GM21423 (cell line): Measurements from ENCODE around the gene MBNL3.

Source experiments
- ATAC-seq: cut with Tn5 transposase; IDR thresholded peaks from one replicate; pipeline ENCODE4 v1.9.1; 2021; ENCODE audit warnings: mild to moderate bottlenecking, moderate library complexity; ENCODE audit not compliant: unreplicated experiment

MBNL3 gene

GRCh38 chrX:132425744-132426318 lies 63.0 kb downstream of the MBNL3 start:
- no peak for ATAC-seq

GRCh38 chrX:132423323-132423722 lies 65.5 kb downstream of the MBNL3 start:
- ATAC-seq, result no peak

- no peak for ATAC-seq
Observed at GRCh38 chrX:132415012-132415411, 73.8 kb downstream of the MBNL3 start.

- ATAC-seq, result no peak
Observed at GRCh38 chrX:132414404-132414803, 74.4 kb downstream of the MBNL3 start.

- no peak for ATAC-seq
Observed at GRCh38 chrX:132413459-132413858, 75.4 kb downstream of the MBNL3 start.

GRCh38 chrX:132412208-132412607 lies 76.6 kb downstream of the MBNL3 start:
- ATAC-seq, result no peak

GRCh38 chrX:132411310-132411977 lies 77.4 kb downstream of the MBNL3 start:
- no peak for ATAC-seq

GRCh38 chrX:132409780-132410556 lies 78.9 kb downstream of the MBNL3 start:
- no peak for ATAC-seq

- ATAC-seq, result no peak
Observed at GRCh38 chrX:132407691-132408090, 81.1 kb downstream of the MBNL3 start.

GRCh38 chrX:132406106-132406505 lies 82.7 kb downstream of the MBNL3 start:
- ATAC-seq, result no peak

- no peak for ATAC-seq
Observed at GRCh38 chrX:132404266-132404665, 84.6 kb downstream of the MBNL3 start.

GRCh38 chrX:132401935-132402334 lies 86.9 kb downstream of the MBNL3 start:
- ATAC-seq, result no peak

GRCh38 chrX:132400706-132401105 lies 88.1 kb downstream of the MBNL3 start:
- ATAC-seq, result no peak

- ATAC-seq, result no peak
Observed at GRCh38 chrX:132395645-132396044, 93.2 kb downstream of the MBNL3 start.

- ATAC-seq, result no peak
Observed at GRCh38 chrX:132395026-132395425, 93.8 kb downstream of the MBNL3 start.

GRCh38 chrX:132394591-132394990 lies 94.2 kb downstream of the MBNL3 start:
- ATAC-seq, result no peak

GRCh38 chrX:132393992-132394391 lies 94.8 kb downstream of the MBNL3 start:
- ATAC-seq, result no peak

- ATAC-seq, result no peak
Observed at GRCh38 chrX:132393485-132393884, 95.4 kb downstream of the MBNL3 start.

GRCh38 chrX:132393085-132393484 lies 95.8 kb downstream of the MBNL3 start:
- ATAC-seq, result no peak

- ATAC-seq, result no peak
Observed at GRCh38 chrX:132390792-132391191, 98.0 kb downstream of the MBNL3 start.

GRCh38 chrX:132389480-132389879 lies 99.4 kb downstream of the MBNL3 start:
- no peak for ATAC-seq

- no peak for ATAC-seq
Observed at GRCh38 chrX:132388371-132388770, 100.5 kb downstream of the MBNL3 start.
